Measurements from ENCODE around the gene MYO5A. TPM values are rescaled to one million over a fixed set of nuclear protein-coding genes. Genes with fewer than 3 reads are reported as not detected.

MYO5A gene
- polyA plus RNA-seq, 1 of the 3 experiments (the other 2 are of a cell fraction): 11.0 TPM

GRCh38 chr15:52391069-52391468 is 137.6 kb downstream of the MYO5A start:
- Histone ChIP-seq H3K4me3 (ENCODE audit: low read depth in 2 of 2, low read length in 1 of 2) (no peak overlapping the region), H3K79me2 (ENCODE audit: insufficient read depth) (no peaks in the 10 kb centered on the region), H3K9ac (no peak overlapping the region), H3K9me2 (no peaks in the 10 kb centered on the region), H4K20me1 (ENCODE audit: insufficient read depth) (no peaks in the 10 kb centered on the region), H3K27me3 (ENCODE audit: insufficient read depth) (no peaks in the 10 kb centered on the region), H3K9me3 (no peaks in the 10 kb centered on the region), H3K4me2 (no peak overlapping the region), H2AFZ (ENCODE audit: low read depth) (no peak overlapping the region), H3K36me3 (replicated peaks in 1 of 2; ENCODE audit: control insufficient read depth in 1 of 2, insufficient read depth in 2 of 2, low read length in 1 of 2) (peaks cover 14 to 33% of the 10 kb centered on the region in 2 experiments), H3K27ac (ENCODE audit: low read depth in 2 of 2, low read length in 1 of 2) (no peak overlapping the region), H3F3A (replicated peaks; ENCODE audit: insufficient read depth) (no peaks in the 10 kb centered on the region), H3K4me1 (ENCODE audit: control insufficient read depth in 1 of 2, insufficient read depth in 2 of 2, low read depth in 1 of 2, low read length in 1 of 2) (no peaks in the 10 kb centered on the region)
- POLR2A ChIA-PET: interaction anchor here (0.7 kb wide), 1 partner anchor 141 kb away, joined by 7 read pairs; no protein-coding TSS in a partner anchor
- WGBS (ENCODE audit: low lambda C conversion rate): 85% methylated on average over 4 of the region's 4 CpGs
- TF ChIP-seq RAD21 (IDR thresholded peaks at IDR 0.05; ENCODE audit: low read length) (no peak), FOSL2 (IDR thresholded peaks at IDR 0.05; ENCODE audit: borderline replicate concordance, low read depth) (no peak)
- CTCF ChIA-PET: no interaction called here
- DNase-seq: no peak

- no peak for DNase-seq
- H4K20me1 ChIP-seq (ENCODE audit: insufficient read depth): no peaks in the 10 kb centered on the region
- no peak overlapping the region for H2AFZ ChIP-seq (ENCODE audit: low read depth)
- no peaks in the 10 kb centered on the region for H3K79me2 ChIP-seq (ENCODE audit: insufficient read depth)
- no peaks in the 10 kb centered on the region for H3K4me1 ChIP-seq (ENCODE audit: control insufficient read depth in 1 of 2, insufficient read depth in 2 of 2, low read depth in 1 of 2, low read length in 1 of 2)
- H3K4me3 ChIP-seq (ENCODE audit: low read depth in 2 of 2, low read length in 1 of 2): no peak overlapping the region
- H3K4me2 ChIP-seq: no peak overlapping the region
- POLR2A ChIA-PET: no interaction called here
- CTCF ChIA-PET: interaction anchor here (0.9 kb wide), 1 partner anchor 350 kb away, joined by 3 read pairs; no protein-coding TSS in a partner anchor
- H3K9me3 ChIP-seq: no peaks in the 10 kb centered on the region
- TF ChIP-seq ZBTB33 (IDR thresholded peaks at IDR 0.05; ENCODE audit: borderline replicate concordance, low read depth) (no peak), TCF12 (IDR thresholded peaks at IDR 0.05) (no peak), SMC3 (IDR thresholded peaks at IDR 0.05; ENCODE audit: low read depth, low read length) (no peak)
- H3K36me3 ChIP-seq (replicated peaks in 1 of 2; ENCODE audit: control insufficient read depth in 1 of 2, insufficient read depth in 2 of 2, low read length in 1 of 2): peaks cover 15 to 49% of the 10 kb centered on the region in 2 experiments
- H3K27ac ChIP-seq (ENCODE audit: low read depth in 2 of 2, low read length in 1 of 2): no peak overlapping the region
- H3K9me2 ChIP-seq: no peaks in the 10 kb centered on the region
- H3K27me3 ChIP-seq (ENCODE audit: insufficient read depth): no peaks in the 10 kb centered on the region
- H3F3A ChIP-seq (replicated peaks; ENCODE audit: insufficient read depth): no peaks in the 10 kb centered on the region
- H3K9ac ChIP-seq: no peak overlapping the region
These were observed 143.0 kb downstream of the MYO5A start for GRCh38 chr15:52385670-52386069.

GRCh38 chr15:52383100-52383588 is 145.5 kb downstream of the MYO5A start:
- no peak overlapping the region for H3K9ac ChIP-seq
- H3K4me2 ChIP-seq: no peak overlapping the region
- no peaks in the 10 kb centered on the region for H3K4me1 ChIP-seq (ENCODE audit: control insufficient read depth in 1 of 2, insufficient read depth in 2 of 2, low read depth in 1 of 2, low read length in 1 of 2)
- no peaks in the 10 kb centered on the region for H4K20me1 ChIP-seq (ENCODE audit: insufficient read depth)
- no peak overlapping the region for H3K27ac ChIP-seq (ENCODE audit: low read depth in 2 of 2, low read length in 1 of 2)
- no peak overlapping the region for H2AFZ ChIP-seq (ENCODE audit: low read depth)
- H3K9me2 ChIP-seq: no peaks in the 10 kb centered on the region
- WGBS (ENCODE audit: low lambda C conversion rate): 93% methylated on average over 2 of the region's 2 CpGs
- no peaks in the 10 kb centered on the region for H3F3A ChIP-seq (replicated peaks; ENCODE audit: insufficient read depth)
- H3K36me3 ChIP-seq (replicated peaks in 1 of 2; ENCODE audit: control insufficient read depth in 1 of 2, insufficient read depth in 2 of 2, low read length in 1 of 2): peaks cover 15 to 41% of the 10 kb centered on the region in 2 experiments
- ChIA-PET CTCF (no interaction called here), POLR2A (no interaction called here)
- H3K9me3 ChIP-seq: no peaks in the 10 kb centered on the region
- no peaks in the 10 kb centered on the region for H3K79me2 ChIP-seq (ENCODE audit: insufficient read depth)
- no peaks in the 10 kb centered on the region for H3K27me3 ChIP-seq (ENCODE audit: insufficient read depth)
- TF ChIP-seq NRF1 (IDR thresholded peaks at IDR 0.05; ENCODE audit: low read depth, low read length) (no peak), NFIC (IDR thresholded peaks at IDR 0.05; ENCODE audit: borderline replicate concordance) (no peak), PBX3 (IDR thresholded peaks at IDR 0.05) (no peak), SMC3 (IDR thresholded peaks at IDR 0.05; ENCODE audit: low read depth, low read length) (no peak), TCF12 (IDR thresholded peaks at IDR 0.05) (no peak), FOSL2 (IDR thresholded peaks at IDR 0.05; ENCODE audit: borderline replicate concordance, low read depth) (no peak), RCOR1 (IDR thresholded peaks at IDR 0.05; ENCODE audit: low read length) (no peak), ZBTB33 (IDR thresholded peaks at IDR 0.05; ENCODE audit: borderline replicate concordance, low read depth) (no peak), SIN3A (IDR thresholded peaks at IDR 0.05; ENCODE audit: borderline replicate concordance, low read depth, low read length) (no peak), EZH2phosphoT487 (IDR thresholded peaks at IDR 0.05; ENCODE audit: borderline replicate concordance, low read depth) (no peak), IRF3 (IDR thresholded peaks at IDR 0.05; ENCODE audit: low read depth, low read length) (no peak), MXI1 (IDR thresholded peaks at IDR 0.05; ENCODE audit: low read depth, low read length) (no peak), EP300 (IDR thresholded peaks at IDR 0.05; ENCODE audit: borderline replicate concordance in 1 of 2, low read depth in 1 of 2, low read length in 1 of 2) (no peak)
- no peak for DNase-seq
- H3K4me3 ChIP-seq (ENCODE audit: low read depth in 2 of 2, low read length in 1 of 2): no peak overlapping the region

Data from SK-N-SH (cell line).